GM18867 (cell line): ENCODE data around the gene FDX1.

Experiments used
- ATAC-seq: cut with Tn5 transposase; IDR thresholded peaks from one replicate; pipeline ENCODE4 v1.9.1; 2021; ENCODE audit warnings: mild to moderate bottlenecking, moderate library complexity; ENCODE audit not compliant: unreplicated experiment

FDX1 gene

GRCh38 chr11:110507328-110507727 is 77.6 kb downstream of the FDX1 start:
- no peak for ATAC-seq

GRCh38 chr11:110508786-110509185 is 79.0 kb downstream of the FDX1 start:
- ATAC-seq: no peak

- no peak for ATAC-seq
Observed at GRCh38 chr11:110509472-110509871, 79.7 kb downstream of the FDX1 start.

GRCh38 chr11:110512026-110512425 is 82.3 kb downstream of the FDX1 start:
- ATAC-seq: no peak

- ATAC-seq: no peak
Observed at GRCh38 chr11:110513259-110513801, 83.6 kb downstream of the FDX1 start.

- ATAC-seq: no peak
Observed at GRCh38 chr11:110513846-110514437, 84.2 kb downstream of the FDX1 start.
